Body of pancreas (tissue), 4 donors: ENCODE measurements around the gene CELF1. TPM values are rescaled to one million over a fixed set of nuclear protein-coding genes. Genes with fewer than 3 reads are reported as not detected.

Experiments
- ATAC-seq: fragments of 150-250 bp; one replicate; pipeline ENCODE4 v1.9.1; 2016
- DNase-seq, 4 donors: peaks; one replicate each; pipeline ENCODE4 v3.0.0-alpha.2; 2019
- H3K27ac ChIP-seq, 4 donors: fragments of 200-600 bp; sonication (generic); 1 replicate in 3 of 4; 2 replicates in 1 of 4; pipeline versions ENCODE4 v1.5.1 to v1.6.1; 2016 to 2019; ENCODE audit warnings: mild to moderate bottlenecking in 1 of 4, mixed read lengths in 1 of 4, moderate library complexity in 1 of 4
- H3K27me3 ChIP-seq, 2 donors: fragments of 200-600 bp; sonication (generic); one replicate each; pipeline ENCODE4 v1.6.0; 2016; ENCODE audit warnings: mild to moderate bottlenecking in 1 of 2
- H3K36me3 ChIP-seq, 2 donors: fragments of 200-600 bp; sonication (generic); replicated peaks in 1 of 2; 2 replicates each; pipeline ENCODE4 v1.5.1; 2016; ENCODE audit warnings: low read depth in 2 of 2; ENCODE audit not compliant: insufficient read depth in 1 of 2
- H3K4me1 ChIP-seq: fragments of 200-600 bp; sonication (generic); one replicate; pipeline ENCODE4 v1.6.0; 2016
- H3K4me3 ChIP-seq, 2 donors: fragments of 200-600 bp; sonication (generic); 1 replicate in 1 of 2; 2 replicates in 1 of 2; pipeline ENCODE4 v1.5.1; 2016 to 2019
- H3K9me3 ChIP-seq, 3 donors: fragments of 200-600 bp; sonication (generic); 1 replicate in 2 of 3; 2 replicates in 1 of 3; pipeline ENCODE4 v1.5.1; 2016
- CTCF ChIP-seq, 7 experiments: fragments of 450-650 bp in 4 of 7; fragments of 200-600 bp in 3 of 7; sonication (generic) in 3 of 7; IDR thresholded peaks; one replicate each; pipeline ENCODE4 v1.5.1; 2016 to 2019; ENCODE audit warnings: antibody characterized with exemption in 7 of 7
- POLR2A ChIP-seq, 3 donors: fragments of 450-650 bp; IDR thresholded peaks; one replicate each; pipeline ENCODE4 v1.6.1; 2016; ENCODE audit warnings: antibody characterized with exemption in 3 of 3, mild to moderate bottlenecking in 2 of 3
- WGBS, 2 donors: methylation state at CpG; one replicate each; pipeline ENCODE4 v1.1.5; 2017; 5-methylcytosine and 5-hydroxymethylcytosine counted together
- intact Hi-C: fragments of 100-400 bp; cut with DNase I; formaldehyde crosslinking; loops from one replicate; pipeline ENCODE4 v1.15.1; 2023
- total RNA-seq, 2 donors: library from RNA; depleted of rRNA; stranded (reverse); fragments of >200 nt; gene quantifications; one replicate each; pipeline ENCODE4 v1.1.0, GENCODE V29; 2016

Gene CELF1
- total RNA-seq, 2 donors from 2014 or later: 56.0 to 86.0 TPM

- ATAC-seq (peak; percentile 28), DNase-seq (no peak)
- TF ChIP-seq CTCF (IDR thresholded peaks at IDR 0.05) (no peak), POLR2A (IDR thresholded peaks at IDR 0.05) (no peak)
- Histone ChIP-seq H3K4me1 (peaks cover 13% of the 10 kb centered on the region), H3K4me3 (no peak within 1 kb of the TSS), H3K27me3 (peaks cover 0 to 29% of the 10 kb centered on the region in 2 donors), H3K9me3 (no peaks in the 10 kb centered on the region), H3K27ac (no peak within 1 kb of the TSS), H3K36me3 (no peaks in the 10 kb centered on the region)
- 4 to 11% methylated on average over 22 to 32 of the region's 48 CpGs for WGBS, 2 donors
- intact Hi-C loops: no loop called here
Measured at GRCh38 chr11:47593934-47594855, 41.3 kb upstream of the CELF1 start, which contains the start of gene C1QTNF4. TSS of gene C1QTNF4 (minus strand) at chr11:47594411. CDS start at chr11:47590810, 3,601 bp downstream.

GRCh38 chr11:47593492-47593933 is 40.6 kb upstream of the CELF1 start:
- Histone ChIP-seq H3K4me3 (no peak overlapping the region), H3K9me3 (no peaks in the 10 kb centered on the region), H3K4me1 (peaks cover 13% of the 10 kb centered on the region), H3K27ac (no peak overlapping the region), H3K27me3 (peaks cover 0 to 29% of the 10 kb centered on the region in 2 donors), H3K36me3 (no peaks in the 10 kb centered on the region)
- 10 to 15% methylated on average over 6 of the region's 6 CpGs for WGBS, 2 donors
- intact Hi-C loops: no loop called here
- DNase-seq: no peak
- TF ChIP-seq POLR2A (IDR thresholded peaks at IDR 0.05): no peak
- TF ChIP-seq CTCF (IDR thresholded peaks at IDR 0.05): no peak
- ATAC-seq: peak; percentile 16

GRCh38 chr11:47592970-47593369 is 40.0 kb upstream of the CELF1 start:
- ATAC-seq: no peak
- Histone ChIP-seq H3K36me3 (no peaks in the 10 kb centered on the region), H3K27me3 (peaks cover 0 to 29% of the 10 kb centered on the region in 2 donors), H3K4me1 (peaks cover 13% of the 10 kb centered on the region), H3K27ac (no peak overlapping the region), H3K4me3 (no peak overlapping the region), H3K9me3 (no peaks in the 10 kb centered on the region)
- intact Hi-C loops: no loop called here
- TF ChIP-seq CTCF (IDR thresholded peaks at IDR 0.05) (no peak), POLR2A (IDR thresholded peaks at IDR 0.05) (no peak)
- DNase-seq: no peak
- WGBS, 2 donors: 47 to 62% methylated on average over 2 of the region's 2 CpGs

GRCh38 chr11:47592251-47592650 is 39.3 kb upstream of the CELF1 start:
- WGBS, 2 donors: 66 to 74% methylated on average over 4 of the region's 4 CpGs

More at GRCh38 chr11:47592251-47592650, 39.3 kb upstream of the CELF1 start:
- ATAC-seq: no peak
- Histone ChIP-seq H3K4me1 (peaks cover 13% of the 10 kb centered on the region), H3K9me3 (no peaks in the 10 kb centered on the region), H3K27me3 (peaks cover 0 to 29% of the 10 kb centered on the region in 2 donors), H3K4me3 (no peak overlapping the region), H3K27ac (no peak overlapping the region), H3K36me3 (no peaks in the 10 kb centered on the region)
- TF ChIP-seq CTCF (IDR thresholded peaks at IDR 0.05) (no peak), POLR2A (IDR thresholded peaks at IDR 0.05) (no peak)
- intact Hi-C loops: no loop called here
- no peak for DNase-seq
